ENCODE data around the gene PFKM. TPM values are rescaled to one million over a fixed set of nuclear protein-coding genes. Genes with fewer than 3 reads are reported as not detected.

The PFKM gene

DNA sequence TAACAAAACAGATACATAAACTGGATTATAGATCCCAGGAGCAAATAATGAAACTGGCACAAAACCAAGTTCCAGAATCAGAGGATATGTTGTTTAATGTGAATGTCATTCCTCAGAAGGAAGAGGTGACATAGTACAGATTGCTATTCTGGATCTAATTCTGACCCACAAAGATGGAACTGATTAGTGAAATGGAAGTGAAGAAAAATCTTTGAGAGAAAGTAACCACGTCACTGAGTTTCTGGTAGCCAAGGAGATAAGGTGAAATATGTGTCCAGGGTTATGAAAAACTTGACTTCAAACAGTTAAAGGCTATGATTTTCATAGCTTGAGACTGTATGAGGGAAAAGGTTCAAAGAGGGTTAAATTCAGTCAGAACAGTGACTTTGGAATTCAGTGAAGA, 75.6 kb downstream of the PFKM start:
- Histone ChIP-seq H3K9ac (ENCODE audit: low read depth, low read length) (no peak overlapping the region), H3K4me2 (ENCODE audit: low read length) (no peak overlapping the region), H3K27me3 (ENCODE audit: control insufficient read depth, insufficient read depth, low read length) (peaks cover 48% of the 10 kb centered on the region), H3K4me3 (ENCODE audit: low read length) (no peak overlapping the region), H3K4me1 (ENCODE audit: control insufficient read depth, insufficient read depth, low read length) (peaks cover 9% of the 10 kb centered on the region), H3K9me3 (replicated peaks; ENCODE audit: low read length) (no peaks in the 10 kb centered on the region), H3K36me3 (ENCODE audit: insufficient read depth, low read length) (no peaks in the 10 kb centered on the region)

Small RNA genes lying within 50 kb of the gene (small RNA-seq; reads per million reads assigned to genes)
- 0.49 reads per million for gene MIR6505
- not detected for gene RNU6-1203P

Data from skeletal muscle satellite cell (primary cell).